Germinal center (tissue), 1 donor: ENCODE measurements around the gene TOP3A.
"Not testable (repeated sequence)": the region's sequence is repeated elsewhere in the genome, so short reads cannot be mapped to it uniquely, and the experiment has no call there.

Experiments used
- DNase-seq: peaks from one replicate; pipeline ENCODE4 v3.0.0; 2012; ENCODE audit warnings: mixed read lengths, low spot score

TOP3A gene

DNA sequence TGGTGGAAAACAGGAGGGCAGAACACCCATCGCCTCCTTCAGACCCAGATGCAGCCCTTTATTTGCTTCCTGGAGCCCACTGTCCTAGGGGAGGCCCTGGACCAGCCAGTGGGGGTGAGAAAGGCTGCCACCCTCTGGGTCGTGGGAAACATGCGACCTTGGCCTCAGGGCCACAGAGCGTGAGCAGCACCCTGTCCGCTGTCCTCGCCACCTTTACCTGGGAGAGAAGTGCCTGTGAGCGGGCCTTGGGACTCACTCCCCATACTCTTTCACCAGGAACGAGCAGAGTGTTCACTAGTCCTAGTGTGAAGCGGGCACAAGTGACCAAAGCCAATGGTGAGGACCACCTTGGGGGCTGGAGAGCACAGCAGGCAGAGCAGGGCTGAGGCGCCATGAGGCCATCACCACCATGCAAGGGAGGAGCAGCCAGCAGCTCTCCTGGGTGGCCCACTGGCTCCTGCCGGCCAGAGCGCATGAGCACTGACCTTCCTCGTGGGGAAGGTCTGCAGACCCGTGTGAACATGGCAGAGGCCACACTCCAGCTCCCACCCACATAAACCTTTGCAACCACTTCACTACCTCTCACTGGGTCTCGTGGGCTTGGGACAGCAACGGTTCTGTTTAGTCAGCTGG, 8.8 kb upstream of the TOP3A start:
- DNase-seq: no peak

DNA sequence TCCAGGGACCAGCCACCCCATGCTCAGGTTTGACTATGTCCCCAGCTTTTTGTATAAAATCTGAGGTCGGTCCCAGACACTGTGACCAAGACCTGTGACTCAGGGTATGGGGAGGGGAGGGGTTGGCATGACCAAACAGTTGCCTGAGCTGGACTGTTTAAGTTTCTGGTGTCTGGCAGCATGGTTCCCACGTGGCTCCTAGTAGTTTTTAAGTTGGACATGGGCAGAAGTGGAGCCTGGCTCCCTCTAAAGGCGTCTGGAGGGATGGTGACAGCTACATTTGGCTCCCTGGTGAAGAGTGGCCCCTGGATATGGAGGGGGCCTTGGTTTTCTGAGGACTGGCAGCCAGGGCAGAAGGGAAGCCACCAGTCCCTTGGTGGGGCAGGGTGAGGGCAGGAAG, 8.2 kb upstream of the TOP3A start:
- DNase-seq: no peak

DNA sequence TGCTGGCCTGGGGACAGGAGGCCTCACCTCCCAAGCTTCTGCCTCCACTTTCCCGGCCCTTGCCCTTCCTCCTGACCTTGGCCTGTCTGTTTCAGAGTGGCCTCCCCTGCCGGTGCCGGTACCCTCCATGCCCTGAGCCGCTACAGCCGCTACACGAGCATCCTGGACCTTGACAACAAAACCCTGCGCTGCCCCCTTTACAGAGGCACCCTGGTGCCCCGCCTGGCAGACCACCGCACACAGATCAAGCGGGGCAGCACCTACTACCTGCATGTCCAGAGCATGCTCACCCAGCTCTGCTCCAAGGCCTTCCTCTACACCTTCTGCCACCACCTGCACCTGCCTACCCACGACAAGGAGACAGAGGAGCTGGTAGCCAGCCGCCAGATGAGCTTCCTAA, 7.7 kb upstream of the TOP3A start:
- no peak for DNase-seq

DNA sequence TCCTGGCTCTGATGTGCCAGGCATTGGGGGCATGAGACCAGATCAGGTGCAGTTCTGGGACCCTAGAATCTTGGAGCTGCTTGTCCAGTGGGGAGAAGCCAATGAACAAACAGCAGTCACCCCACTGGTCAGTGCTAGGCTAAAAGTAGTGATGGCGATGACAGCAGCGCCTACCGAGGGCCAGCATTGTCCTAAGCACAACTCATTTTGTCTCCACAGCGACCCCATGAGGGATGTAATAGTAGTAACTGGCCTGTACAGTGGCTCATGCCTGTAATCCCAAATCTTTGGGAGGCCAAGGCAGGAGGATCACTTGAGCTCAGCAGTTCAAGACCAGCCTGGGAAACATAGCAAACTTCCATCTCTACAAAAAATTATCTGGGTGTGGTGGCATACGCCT, 6.5 kb upstream of the TOP3A start:
- no peak for DNase-seq

DNA sequence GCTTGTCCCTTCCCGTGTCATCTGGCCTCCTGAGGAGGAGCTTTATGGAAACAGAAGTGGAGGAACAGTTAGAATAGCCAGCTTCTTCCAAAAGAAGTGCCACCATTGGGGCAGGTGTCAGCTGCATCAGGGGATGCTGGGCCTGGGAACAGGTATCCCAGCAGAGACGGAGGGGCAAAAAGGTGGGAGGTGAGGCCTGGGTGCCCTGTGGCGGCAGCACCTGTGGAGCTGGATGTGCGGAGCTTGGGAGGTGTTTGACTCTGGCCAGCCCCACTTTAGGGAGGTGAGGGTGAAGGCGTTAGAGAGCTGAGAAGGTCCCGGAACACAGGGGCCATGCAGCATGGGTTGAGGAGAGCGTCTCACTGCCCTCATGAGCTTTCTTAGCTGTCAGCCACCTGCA, 5.5 kb upstream of the TOP3A start:
- no peak for DNase-seq

DNA sequence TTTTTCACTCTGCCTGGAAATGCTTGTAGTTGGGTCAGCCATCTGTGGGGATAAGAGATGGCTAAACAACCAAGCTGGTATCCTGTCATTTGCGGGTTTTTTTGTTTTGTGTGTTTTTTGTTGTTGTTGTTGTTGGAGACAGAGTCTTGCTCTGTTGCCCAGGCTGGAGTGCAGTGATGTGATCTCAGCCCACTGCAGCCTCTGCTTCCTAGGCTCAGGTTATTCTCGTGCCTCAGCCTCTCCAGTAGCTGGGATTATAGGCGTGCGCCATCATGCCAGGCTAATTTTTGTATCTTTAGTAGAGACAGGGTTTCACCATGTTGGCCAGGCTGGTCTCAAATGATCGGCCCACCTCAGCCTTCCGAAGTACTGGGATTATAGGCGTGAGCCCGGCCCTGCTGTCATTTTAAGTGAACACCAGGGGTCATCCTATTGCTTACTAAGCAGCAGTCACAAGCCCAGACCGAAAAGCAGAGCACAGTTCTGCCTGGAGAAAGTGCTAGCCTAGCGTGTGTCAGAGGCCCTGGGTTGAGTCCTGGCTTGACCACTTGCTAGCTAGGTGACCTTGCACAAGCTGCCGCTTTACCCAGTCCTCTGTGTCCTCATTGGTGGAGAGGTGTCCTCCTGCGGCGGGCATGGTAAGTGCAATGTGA, 4.9 kb upstream of the TOP3A start:
- DNase-seq: no peak

DNA sequence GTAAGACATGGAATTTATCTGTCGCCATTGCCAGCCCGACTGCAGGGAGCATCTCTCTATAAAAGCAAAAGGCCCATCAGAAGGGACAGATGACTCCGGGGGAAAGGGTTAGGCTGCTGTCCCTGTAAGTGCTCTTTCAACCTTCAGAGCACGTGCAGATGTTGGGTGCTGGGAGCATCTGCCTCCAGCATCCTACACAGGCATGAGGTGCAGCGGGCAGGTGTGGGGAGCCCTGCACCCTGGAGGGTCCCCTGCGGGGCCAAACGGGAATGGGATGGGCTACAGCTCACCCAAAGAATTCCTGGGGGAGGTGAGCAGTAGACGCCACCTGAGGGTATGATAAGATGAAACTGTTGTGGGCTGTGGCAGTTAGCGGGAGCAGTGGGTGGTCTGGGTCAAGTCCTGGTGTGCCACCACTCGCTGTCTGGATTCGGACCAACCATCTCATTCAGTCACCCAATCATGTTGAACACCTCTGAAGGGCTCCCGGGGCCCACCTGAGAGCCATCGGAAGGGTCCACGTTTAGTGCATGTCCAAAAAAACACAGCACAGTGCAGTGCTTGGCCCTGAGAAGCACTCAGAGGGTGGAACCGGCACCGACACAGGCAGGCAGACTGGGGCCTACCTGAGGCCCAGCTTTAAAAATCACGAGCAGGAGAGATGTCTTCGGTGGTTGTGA, 4.1 kb upstream of the TOP3A start:
- DNase-seq: no peak

DNA sequence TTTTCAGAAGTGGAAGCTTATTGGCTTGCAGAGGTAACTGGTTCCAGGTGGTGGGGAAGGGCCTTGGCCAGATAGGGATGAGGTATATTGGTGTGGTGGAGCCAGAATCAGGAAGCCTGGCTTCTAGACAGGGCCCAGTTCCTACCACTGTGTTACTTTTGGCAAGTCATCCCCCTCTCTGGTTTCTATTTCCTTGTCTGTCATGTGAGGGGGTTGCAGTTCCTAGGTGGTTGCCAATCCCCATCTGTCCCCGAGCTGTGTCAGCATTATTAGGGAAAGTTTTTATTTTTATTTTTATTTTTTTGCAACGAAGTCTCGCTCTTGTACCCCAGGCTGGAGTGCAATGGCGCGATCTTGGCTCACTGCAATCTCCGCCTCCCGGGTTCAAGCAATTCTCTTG, 3.3 kb upstream of the TOP3A start:
- DNase-seq: no peak

DNA sequence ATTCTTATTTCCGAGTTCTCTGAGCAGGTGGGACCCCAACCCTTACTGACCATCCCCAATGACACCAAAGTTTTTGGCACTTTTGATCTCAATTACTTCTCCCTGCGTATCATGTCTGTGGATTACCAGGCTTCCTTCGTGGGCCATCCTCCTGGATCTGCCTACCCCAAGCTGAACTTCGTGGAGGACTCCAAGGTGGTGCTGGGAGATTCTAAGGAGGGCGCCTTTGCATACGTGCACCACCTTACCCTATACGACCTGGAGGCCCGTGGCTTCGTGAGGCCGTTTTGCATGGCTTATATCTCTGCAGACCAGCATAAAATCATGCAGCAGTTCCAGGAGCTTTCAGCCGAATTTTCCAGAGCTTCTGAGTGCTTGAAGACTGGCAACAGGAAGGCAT, 1.2 kb upstream of the TOP3A start:
- DNase-seq: no peak

DNA sequence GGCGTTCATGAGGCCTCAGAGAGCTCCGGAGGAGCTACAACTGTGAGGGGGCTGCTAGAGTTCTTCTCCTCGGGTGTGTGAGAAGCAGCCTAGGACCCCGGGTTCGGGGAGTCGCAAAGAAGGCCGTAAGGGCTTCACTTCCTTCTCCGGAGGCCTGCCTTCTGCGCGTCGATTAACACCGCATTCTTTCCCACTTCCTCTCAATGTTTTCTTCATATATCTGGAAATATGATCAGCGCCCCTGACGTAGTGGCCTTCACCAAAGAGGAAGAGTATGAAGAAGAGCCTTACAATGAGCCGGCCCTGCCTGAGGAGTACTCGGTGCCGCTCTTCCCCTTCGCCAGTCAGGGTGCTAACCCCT, 748 bp upstream of the TOP3A start:
- DNase-seq: peak; percentile 21

DNA sequence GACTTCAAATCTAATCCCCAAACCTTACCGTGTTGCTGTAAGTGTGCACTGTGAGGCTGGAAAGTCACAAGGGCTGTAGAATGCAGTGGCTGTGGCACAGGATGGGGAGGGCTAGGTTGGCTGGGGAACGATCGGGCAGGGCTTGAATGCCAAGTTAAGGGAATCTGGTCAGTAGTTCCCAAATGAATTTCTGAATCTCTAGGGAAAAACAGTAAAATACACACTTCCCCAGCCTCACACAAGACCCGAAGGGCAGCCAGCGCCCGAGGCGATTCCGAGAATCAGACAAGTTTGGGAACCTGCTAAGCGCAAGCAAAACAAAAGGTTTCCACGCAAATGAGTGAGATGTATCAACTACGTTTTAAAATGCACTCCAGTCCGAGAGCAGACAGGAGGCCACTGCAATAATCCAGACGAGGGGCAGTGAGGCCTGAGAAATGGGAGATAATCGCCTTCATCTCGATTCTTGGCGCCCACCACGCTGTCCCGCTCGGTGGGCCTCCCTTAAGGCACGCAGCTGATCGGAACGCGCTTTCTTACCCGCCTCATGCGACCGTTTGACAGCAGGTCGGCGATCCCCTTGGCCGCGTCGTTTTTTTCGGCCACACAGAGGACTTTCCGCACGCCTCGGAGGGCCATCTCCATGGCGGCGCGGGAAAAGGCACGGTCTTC, 599 bp downstream of the TOP3A start:
- peak; percentile 12 for DNase-seq

DNA sequence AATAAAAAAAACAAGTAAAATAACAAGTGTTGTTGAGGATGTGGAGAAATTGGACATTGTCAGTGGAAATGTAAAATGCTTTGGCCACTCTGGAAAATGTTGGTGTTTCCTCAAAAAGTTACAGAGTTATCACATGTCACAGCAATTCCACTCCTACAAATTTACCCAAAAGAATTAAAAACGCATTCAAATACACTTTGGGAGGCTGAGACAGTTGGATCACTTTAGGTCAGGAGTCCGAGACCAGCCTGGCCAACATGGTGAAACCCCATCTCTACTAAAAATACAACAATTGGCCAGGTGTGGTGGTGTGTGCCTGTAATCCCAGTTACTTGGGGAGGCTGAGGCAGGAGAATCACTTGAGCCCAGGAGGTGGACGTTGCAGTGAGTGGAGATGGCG, 5.6 kb downstream of the TOP3A start:
- DNase-seq: no peak

DNA sequence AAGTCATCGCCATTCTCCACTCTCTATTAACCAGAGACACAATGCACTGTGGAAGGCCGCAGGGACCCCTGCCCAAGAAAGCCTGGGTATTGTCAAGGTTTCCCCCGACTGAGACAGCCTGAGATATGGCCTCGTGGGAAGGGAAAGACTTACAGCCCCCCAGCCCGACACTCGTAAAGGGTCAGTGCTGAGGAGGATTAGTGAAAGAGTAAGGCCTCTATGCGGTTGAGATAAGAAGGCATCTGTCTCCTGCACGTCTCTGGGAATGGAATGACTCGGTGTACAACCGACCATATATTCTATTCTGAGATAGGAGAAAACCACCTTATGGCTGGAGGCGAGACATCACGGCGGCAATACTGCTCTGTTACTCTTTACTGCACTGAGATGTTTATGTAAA, 11.6 kb downstream of the TOP3A start:
- DNase-seq: not testable (repeated sequence)

DNA sequence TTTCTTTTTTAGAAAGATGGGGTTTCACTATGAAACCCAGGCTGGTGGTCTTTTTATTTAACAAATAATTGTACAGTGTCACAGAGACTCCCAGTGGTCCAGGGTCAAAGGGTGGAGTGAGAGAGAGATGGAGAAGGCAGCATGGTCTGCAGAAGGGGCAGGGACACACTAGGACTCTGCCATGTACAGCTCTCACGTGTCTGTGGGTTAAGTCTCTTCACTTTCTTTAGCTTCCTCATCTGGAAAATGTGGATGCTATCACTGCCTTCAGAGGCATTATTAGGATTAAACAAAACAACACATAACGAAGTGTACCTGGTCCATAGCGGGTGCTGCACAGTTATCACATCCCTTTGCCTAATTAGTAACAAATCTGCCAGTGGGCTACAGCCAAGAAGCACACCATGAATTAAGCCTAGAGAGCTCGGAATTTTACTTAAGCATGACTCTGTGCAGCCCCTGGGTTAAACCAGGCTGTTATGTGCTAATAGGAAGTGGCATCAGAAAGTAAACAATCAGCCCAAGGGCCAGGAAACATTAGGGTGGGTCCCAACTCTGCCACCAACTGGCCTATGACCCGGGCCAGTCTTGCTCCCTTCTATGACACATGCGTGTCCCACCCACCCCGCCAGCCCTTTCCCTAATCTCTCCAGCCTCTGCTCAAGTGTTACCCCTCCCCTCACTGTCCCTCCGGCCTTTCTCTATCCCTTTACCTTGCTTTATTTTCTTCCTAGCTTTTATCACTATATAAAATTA, 13.9 kb downstream of the TOP3A start:
- no peak for DNase-seq

DNA sequence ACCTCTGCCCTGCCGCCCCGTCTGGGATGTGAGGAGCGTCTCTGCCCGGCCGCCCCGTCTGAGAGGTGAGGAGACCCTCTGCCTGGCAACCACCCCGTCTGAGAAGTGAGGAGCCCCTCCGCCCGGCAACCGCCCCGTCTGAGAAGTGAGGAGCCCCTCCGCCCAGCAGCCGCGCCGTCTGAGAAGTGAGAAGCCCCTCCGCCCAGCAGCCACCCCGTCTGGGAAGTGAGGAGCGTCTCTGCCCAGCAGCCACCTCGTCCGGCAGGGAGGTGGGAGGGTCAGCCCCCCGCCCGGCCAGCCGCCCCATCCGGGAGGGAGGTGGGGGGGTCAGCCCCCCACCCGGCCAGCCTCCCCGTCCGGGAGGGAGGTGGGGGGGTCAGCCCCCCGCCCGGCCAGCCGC, 16.7 kb downstream of the TOP3A start:
- DNase-seq: not testable (repeated sequence)

DNA sequence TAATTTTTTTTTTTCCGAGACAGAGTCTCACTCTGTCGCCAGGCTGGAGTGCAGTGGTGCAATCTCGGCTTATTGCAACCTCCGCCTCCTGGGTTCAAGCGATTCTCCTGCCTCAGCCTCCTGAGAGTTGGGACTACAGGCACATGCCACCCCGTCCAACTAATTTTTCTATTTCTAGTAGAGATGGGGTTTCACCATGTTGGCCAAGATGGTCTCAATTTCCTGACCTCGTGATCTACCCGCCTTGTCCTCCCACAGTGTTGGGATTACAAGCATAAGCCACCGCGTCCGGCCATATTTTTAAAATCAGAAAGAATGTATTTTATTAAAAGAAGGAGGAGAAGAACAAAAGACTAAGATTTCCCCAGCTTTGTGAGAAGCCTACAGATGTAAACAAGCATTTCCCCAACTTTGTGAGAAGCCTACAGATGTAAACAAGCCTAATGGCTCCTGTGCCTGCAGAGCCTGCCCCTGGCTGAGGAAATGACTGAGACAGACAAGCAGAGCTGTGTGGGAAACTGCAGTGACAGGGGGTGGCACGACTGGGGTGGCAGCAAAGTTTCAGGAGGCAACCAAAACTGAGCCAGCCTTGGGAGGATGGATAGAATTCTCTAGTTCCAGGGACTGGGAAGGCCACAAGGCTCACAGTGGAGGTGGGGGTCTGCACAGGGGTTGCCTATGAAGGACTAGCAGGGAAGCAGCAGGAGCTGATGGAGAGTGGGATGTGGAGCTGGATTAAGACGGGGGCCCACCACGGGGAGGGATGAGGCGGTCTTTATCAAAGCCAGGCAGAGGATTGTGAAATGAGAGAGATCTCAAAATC, 22.9 kb downstream of the TOP3A start:
- DNase-seq: no peak

DNA sequence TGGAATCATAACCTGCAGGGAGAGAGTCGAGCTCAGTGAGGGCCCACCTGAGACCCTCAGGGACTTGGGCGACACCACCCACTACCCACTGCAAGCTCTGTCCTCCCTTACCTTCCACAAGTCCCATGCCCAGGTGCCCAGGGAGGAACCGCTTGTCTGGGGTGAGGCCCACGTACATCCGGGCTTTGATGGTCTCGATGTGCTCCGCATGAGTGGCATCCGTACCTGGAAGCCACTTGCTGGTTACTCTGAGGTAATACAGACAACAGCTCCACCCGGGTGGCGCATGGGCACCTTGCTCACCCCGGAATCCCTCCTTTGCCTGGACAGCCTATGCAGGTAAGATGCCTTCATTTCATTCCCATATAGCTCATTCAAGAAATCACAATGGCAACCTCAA, 29.5 kb downstream of the TOP3A start:
- DNase-seq: no peak

DNA sequence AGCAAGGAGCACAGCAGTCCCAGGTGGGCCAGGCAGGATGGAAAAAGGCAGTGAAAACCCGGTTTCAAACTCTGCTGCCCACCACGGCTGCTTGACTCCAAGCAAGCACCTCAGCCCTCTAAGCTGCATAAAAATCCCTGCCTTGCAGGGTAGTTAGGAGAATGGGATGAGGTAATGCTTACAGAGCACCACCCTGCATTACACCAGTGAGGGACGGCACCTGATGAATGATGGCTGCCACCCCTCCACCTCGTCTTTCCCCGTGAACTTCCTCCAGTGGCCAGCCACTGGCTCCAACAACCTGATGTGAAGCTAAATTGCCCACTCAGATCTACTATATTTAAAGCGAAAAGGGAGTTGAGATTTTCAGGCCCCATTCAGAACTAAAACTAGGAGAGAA, 33.0 kb downstream of the TOP3A start:
- no peak for DNase-seq

DNA sequence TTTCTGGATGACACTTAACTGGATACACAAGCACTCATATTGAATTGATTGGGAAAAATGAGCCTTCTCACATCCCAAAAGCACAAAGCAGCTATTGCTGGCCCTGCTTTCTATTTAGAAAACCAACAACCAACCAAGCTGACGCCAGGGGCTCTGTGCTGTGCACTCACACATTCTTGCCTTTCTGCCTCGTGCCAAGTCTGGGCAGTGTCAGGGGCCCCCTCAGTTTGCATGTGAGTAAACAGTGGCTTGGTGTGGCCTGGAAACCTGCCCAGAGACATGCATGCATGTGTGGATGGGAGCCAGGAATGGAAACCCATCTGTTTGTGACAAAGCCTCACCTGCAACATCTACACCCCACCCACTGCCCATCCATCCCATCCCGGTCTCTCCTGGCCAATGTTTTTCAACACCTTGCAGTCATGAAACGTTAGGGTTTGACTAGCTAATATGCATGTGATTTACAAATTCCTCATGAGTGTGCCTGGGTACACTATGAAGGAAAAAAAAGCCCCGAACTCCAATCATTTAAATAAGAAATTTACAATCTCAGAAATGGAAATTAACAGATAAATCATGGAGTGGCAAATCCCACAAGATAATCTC, 33.9 kb downstream of the TOP3A start:
- no peak for DNase-seq

DNA sequence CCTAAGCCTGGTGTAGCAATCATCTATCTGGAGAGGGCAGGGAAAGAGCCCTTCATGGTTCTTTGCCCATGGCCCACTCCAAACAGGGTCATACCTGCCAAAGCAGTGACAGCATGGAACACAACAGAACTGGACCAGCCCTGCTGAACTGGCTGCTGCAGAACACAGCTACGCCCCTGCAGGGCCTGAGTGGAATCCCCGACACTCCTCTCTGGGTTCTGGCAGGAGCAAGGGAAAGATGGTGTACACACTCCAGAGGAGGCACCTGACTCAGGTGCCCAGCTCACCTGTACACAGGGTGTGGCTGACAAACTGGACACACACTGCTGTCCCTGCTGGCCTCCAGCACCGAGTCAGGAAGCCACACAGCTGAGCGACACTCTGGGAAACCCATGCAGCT, 34.5 kb downstream of the TOP3A start:
- no peak for DNase-seq

DNA sequence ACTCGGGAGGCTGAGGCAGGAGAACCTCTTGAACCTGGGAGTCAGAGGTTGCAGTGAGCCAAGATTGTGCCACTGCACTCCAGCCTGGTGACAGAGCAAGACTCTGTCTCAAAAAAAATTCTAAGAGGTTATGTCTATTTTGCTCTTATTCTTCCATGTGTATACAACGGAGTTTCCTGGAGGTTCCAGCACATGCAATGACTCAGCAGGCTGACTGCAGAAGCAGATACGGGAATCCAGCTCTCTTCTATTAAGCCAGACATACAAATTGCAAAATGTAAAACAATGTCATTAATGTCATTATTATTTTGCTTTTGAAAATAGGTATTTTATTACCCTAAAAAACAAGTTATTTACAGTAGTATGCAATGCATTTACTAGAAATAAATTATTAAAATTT, 35.9 kb downstream of the TOP3A start:
- no peak for DNase-seq
